Ishikawa (cell line): Measurements from ENCODE around the gene FGD3.

Experiments
- CEBPB ChIP-seq: IDR thresholded peaks from 2 replicates; pipeline ENCODE4 v1.6.1; 2012
- CREB1 ChIP-seq: IDR thresholded peaks from 2 replicates; pipeline ENCODE4 v1.6.1; 2012; ENCODE audit warnings: low read depth
- EGR1 ChIP-seq: IDR thresholded peaks from 2 replicates; pipeline ENCODE4 v1.6.1; 2012
- EP300 ChIP-seq: IDR thresholded peaks from 2 replicates; pipeline ENCODE4 v1.6.1; 2012; ENCODE audit warnings: borderline replicate concordance
- FOXM1 ChIP-seq: IDR thresholded peaks from 2 replicates; pipeline ENCODE4 v1.6.1; 2012; ENCODE audit warnings: low read depth, borderline replicate concordance
- MAX ChIP-seq: IDR thresholded peaks from 2 replicates; pipeline ENCODE4 v1.6.1; 2012
- NFIC ChIP-seq: IDR thresholded peaks from 2 replicates; pipeline ENCODE4 v1.6.1; 2012
- RAD21 ChIP-seq: IDR thresholded peaks from 2 replicates; pipeline ENCODE4 v1.6.1; 2012; ENCODE audit warnings: low read depth
- TAF1 ChIP-seq: IDR thresholded peaks from 2 replicates; pipeline ENCODE4 v1.6.1; 2012; ENCODE audit warnings: low read depth, mild to moderate bottlenecking
- TCF12 ChIP-seq: IDR thresholded peaks from 2 replicates; pipeline ENCODE4 v1.6.1; 2012; ENCODE audit warnings: low read depth
- TEAD4 ChIP-seq: IDR thresholded peaks from 2 replicates; pipeline ENCODE4 v1.6.1; 2012
- YY1 ChIP-seq: IDR thresholded peaks from 2 replicates; pipeline ENCODE4 v1.6.1; 2012; ENCODE audit warnings: low read depth
- ZBTB7A ChIP-seq: IDR thresholded peaks from 2 replicates; pipeline ENCODE4 v1.6.1; 2012; ENCODE audit warnings: low read depth
- TF ChIP-seq, protein P1 (sequence below): IDR thresholded peaks from 2 replicates; pipeline ENCODE4 v1.6.1; 2012; ENCODE audit warnings: low read depth, mild to moderate bottlenecking
- TF ChIP-seq, protein P2 (sequence below): IDR thresholded peaks from 2 replicates; pipeline ENCODE4 v1.6.1; 2012

The FGD3 gene

GRCh38 chr9:92964607-92965060 lies 17.3 kb downstream of the FGD3 start:
- TF ChIP-seq RAD21: no peak
- TF ChIP-seq TEAD4: no peak
- TF ChIP-seq YY1: no peak
- no peak for TF ChIP-seq TCF12
- TF ChIP-seq, protein P1, sequence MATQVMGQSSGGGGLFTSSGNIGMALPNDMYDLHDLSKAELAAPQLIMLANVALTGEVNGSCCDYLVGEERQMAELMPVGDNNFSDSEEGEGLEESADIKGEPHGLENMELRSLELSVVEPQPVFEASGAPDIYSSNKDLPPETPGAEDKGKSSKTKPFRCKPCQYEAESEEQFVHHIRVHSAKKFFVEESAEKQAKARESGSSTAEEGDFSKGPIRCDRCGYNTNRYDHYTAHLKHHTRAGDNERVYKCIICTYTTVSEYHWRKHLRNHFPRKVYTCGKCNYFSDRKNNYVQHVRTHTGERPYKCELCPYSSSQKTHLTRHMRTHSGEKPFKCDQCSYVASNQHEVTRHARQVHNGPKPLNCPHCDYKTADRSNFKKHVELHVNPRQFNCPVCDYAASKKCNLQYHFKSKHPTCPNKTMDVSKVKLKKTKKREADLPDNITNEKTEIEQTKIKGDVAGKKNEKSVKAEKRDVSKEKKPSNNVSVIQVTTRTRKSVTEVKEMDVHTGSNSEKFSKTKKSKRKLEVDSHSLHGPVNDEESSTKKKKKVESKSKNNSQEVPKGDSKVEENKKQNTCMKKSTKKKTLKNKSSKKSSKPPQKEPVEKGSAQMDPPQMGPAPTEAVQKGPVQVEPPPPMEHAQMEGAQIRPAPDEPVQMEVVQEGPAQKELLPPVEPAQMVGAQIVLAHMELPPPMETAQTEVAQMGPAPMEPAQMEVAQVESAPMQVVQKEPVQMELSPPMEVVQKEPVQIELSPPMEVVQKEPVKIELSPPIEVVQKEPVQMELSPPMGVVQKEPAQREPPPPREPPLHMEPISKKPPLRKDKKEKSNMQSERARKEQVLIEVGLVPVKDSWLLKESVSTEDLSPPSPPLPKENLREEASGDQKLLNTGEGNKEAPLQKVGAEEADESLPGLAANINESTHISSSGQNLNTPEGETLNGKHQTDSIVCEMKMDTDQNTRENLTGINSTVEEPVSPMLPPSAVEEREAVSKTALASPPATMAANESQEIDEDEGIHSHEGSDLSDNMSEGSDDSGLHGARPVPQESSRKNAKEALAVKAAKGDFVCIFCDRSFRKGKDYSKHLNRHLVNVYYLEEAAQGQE: no peak
- no peak for TF ChIP-seq EP300
- TF ChIP-seq EGR1: no peak
- TF ChIP-seq TAF1: no peak
- TF ChIP-seq CEBPB: no peak
- no peak for TF ChIP-seq ZBTB7A
- TF ChIP-seq CREB1: no peak
- TF ChIP-seq NFIC: no peak
- TF ChIP-seq, protein P2, sequence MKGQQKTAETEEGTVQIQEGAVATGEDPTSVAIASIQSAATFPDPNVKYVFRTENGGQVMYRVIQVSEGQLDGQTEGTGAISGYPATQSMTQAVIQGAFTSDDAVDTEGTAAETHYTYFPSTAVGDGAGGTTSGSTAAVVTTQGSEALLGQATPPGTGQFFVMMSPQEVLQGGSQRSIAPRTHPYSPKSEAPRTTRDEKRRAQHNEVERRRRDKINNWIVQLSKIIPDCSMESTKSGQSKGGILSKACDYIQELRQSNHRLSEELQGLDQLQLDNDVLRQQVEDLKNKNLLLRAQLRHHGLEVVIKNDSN: no peak
- TF ChIP-seq MAX: no peak
- no peak for TF ChIP-seq FOXM1

DNA sequence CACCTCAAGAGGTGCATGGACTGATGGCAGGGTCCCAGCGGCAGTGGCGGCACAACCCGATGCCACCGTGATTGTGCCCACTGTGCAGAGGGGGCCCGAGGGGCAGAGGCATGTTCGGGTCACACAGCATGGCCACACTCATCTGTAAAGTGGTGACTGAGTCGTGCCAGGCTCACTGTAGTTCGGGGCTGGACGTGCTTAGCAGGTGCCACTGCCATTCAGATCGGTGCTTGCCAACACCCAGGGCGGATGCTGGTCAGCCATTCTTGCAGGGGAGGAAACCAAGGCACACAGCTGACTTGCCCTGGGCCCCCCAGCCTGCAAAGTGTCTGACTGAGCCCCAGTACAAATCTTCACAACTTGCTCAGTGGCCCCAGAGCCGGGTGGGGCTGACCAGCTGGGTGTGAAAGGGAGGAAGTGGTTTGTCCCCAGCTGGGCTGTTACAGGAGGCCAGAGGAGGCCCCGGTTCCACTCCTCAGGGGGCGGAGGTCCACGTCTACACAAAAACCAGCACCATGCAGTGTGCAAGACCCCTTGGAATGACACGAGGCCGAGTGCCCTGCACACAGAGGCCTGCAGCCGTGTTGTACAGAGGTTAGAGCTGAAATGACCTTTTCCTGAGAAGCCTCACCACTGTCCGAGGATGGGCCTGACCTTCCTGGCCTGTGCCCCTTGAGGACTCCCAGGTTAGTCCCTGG lies 17.9 kb downstream of the FGD3 start:
- no peak for TF ChIP-seq TAF1
- TF ChIP-seq, protein P1: no peak
- no peak for TF ChIP-seq EP300
- no peak for TF ChIP-seq CEBPB
- no peak for TF ChIP-seq ZBTB7A
- TF ChIP-seq, protein P2: no peak
- no peak for TF ChIP-seq TCF12
- TF ChIP-seq CREB1: no peak

DNA sequence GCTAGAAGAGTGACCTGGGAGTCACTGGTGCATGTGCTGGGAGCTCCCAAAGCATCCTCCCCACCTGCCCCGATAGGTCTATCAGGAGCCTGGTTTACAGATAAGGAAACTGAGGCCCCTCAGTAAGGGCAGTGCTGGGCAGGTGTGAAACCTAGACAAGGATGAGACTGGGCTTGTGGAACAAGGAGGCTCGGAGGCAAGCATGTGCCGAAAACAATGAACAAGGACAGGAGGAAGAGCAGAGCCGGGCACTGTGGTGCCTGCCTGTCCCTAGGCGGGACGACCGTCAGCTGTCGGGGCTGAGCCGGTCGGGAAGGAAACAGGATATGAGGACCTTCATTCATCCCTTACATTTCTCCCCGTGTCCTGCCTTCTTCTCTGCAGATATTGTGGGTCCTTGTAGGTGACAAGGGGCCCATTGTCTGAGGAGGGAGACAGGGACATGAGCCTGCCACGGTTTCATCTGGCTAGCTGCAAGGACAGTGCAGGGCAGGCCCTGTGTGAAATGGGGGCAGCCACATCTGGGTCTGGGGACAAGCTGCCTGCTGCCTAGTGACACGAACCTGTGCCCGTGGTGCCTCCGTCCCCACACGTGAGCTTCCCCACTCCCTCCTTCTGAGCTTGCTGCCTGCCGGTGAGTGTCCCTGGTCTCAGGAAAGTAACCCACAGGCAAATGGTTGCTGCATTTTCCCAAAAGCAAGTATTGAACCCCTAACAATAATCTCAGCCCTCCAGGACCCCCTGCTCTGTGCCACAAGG lies 18.6 kb downstream of the FGD3 start:
- TF ChIP-seq CEBPB (no peak), RAD21 (no peak), CREB1 (no peak)
- TF ChIP-seq, protein P1: no peak

GRCh38 chr9:92966518-92966800 lies 19.1 kb downstream of the FGD3 start:
- TF ChIP-seq, protein P1: no peak
- TF ChIP-seq MAX (no peak), FOXM1 (no peak)
- TF ChIP-seq, protein P2: no peak
